Sciatic nerve (tissue), 1 donor: Measurements from ENCODE around the gene MRPL14. TPM values are rescaled to one million over a fixed set of nuclear protein-coding genes. Genes with fewer than 3 reads are reported as not detected.

Source experiments
- total RNA-seq: library from RNA; stranded (reverse); fragmentation: NEBNext Ultra II Directional; extraction: Animal tissue kit (Norgen Biotek cat#: 25700); gene quantifications from one replicate; pipeline ENCODE4 v1.2.1, GENCODE V29; 2021
- donor health status: DM: no; HTN: no; CAD: no.

Gene MRPL14
- total RNA-seq, 1 donor from 2014 or later: 21.8 TPM

Other genes with a start within 250 kb of the MRPL14 start
- 38.0 TPM for gene TMEM63B, start 102 bp upstream of the MRPL14 start, total RNA-seq
- gene CAPN11, start 31.4 kb upstream of the MRPL14 start, total RNA-seq: 6.9 TPM
- 2.1 TPM for gene MYMX, start 89.5 kb upstream of the MRPL14 start, total RNA-seq
- 71.7 TPM for gene SLC29A1, start 96.1 kb upstream of the MRPL14 start, total RNA-seq
- 470 TPM for gene HSP90AB1, start 119.6 kb upstream of the MRPL14 start, total RNA-seq
- 26.8 TPM for gene SLC35B2, start 130.1 kb upstream of the MRPL14 start, total RNA-seq
- 9.1 TPM for gene NFKBIE, start 138.1 kb upstream of the MRPL14 start, total RNA-seq
- not detected for gene TMEM151B, start 143.0 kb upstream of the MRPL14 start, total RNA-seq
- 13.3 TPM for gene AARS2, start 185.9 kb upstream of the MRPL14 start, total RNA-seq
- not detected for gene SPATS1, start 215.2 kb upstream of the MRPL14 start, total RNA-seq